ENCODE measurements around the gene PRRX1.

GRCh38 chr1:170657275-170657853, 6.6 kb upstream of the PRRX1 start:
- no peak for TF ChIP-seq CTCF (IDR thresholded peaks at IDR 0.05)
- TF ChIP-seq POLR2A (IDR thresholded peaks at IDR 0.05): no peak

Data from Peyer's patch (tissue), 4 donors.